ENCODE data around the gene ESPL1.
A peak's percentile ranks its signal among the peaks of the same experiment; 100 is the strongest.

ESPL1 gene

DNA sequence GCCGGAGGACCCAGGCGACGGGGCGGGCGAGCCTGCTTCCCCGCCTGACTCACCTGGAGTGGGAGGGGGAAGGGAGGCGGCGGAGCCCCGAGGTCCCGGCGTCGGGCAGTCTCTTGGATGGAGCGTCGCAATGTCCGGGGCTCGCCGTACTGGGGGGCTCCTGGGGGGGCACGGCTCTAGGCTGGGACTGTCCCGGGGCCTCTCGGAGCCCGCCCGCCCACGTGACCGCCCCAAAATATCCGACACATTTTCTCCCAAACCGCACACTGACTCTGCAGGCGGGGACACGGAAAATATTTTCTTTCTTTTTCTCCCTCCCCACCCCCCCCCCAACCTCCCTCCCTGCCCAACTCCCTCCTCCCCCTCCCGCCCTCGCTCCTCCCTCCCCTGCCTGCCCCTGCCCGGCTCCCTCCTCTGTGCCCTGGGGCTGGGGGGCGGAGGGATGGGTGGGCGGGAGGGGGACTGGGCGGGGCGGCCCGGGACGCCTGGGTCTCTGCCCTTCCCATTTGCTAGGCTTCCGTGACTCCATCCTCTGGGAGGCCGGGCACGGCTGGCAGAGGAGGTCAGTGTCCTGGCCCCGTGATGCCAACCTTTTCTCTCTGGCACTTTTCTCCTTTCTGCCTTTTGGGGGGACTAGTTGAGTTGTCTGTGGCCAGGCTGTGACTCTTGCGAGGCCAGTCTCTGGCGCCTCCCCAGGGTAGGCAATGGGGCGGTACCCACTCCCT lies 36.0 kb upstream of the ESPL1 start, which contains the start of gene RARG:
TSS of gene RARG (minus strand) at position 289 of the 725 bp plus-strand sequence. CDS start 4,664 bp downstream, outside the sequence.
- DNase-seq (peak; percentile 77), ATAC-seq (peak; percentile 76)

DNA sequence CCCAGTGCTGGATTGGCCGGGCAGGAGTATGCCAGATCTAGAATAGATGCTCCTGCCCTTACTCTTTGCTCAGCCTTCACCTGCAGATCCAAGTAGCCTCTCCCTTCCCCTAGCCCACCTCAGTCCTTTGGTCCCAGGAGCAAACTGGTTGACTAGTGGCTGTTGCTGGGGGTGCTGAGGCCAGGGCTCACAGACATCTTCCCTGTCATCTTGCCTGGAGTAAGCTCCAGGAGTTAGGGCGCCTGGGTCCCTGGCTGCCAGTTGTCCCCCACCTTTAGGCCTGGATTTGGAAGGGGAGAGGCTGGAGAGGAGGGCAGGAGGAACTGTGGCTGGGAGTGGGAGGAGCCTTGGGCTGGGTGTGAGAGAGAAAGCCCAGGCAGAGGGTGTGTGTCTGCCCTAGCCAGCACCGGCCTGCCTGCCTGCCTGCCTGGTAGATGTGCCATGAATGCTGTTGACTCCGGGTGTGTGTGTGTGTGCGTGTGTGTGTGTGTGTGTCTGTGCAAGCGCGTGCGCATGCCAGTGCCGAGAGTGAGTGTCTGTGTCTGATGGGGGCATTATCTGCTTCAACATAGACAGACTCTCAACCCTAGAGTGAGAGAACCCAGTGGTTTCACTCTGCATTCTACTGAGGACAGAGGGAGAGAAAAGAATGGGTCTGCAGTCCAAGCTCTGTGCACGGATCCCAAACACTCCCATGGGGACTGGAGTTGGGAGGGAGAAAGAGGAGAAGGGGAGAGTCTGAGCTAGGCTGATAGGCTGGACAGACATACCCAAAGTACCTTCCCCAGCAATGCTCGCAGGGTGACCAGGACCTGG lies 35.2 kb upstream of the ESPL1 start:
- peak; percentile 39 for ATAC-seq
- DNase-seq = peak; percentile 53

DNA sequence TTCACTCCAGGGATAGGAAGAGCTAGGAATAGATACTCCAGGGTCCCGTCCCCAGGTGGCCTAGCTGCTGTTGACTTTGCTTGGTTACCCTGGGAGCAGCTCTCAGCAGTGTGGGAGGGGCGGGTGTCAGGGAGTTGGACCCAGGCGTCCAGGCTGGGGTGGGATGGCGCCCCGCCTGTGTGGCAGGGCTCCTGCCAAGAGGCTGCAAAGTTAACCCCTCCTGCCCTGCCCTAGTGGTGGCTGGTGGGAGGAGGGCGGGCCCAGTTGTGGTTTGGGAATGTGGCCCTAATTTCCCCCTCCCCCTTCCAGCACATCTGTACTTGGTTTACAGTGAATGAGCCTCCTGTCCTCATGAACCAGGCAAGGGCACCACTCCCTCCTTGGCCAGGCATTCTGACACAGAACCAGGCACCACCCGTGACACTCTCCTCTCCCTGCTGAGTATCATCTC lies 34.4 kb upstream of the ESPL1 start:
- ATAC-seq (no peak), DNase-seq (no peak)

DNA sequence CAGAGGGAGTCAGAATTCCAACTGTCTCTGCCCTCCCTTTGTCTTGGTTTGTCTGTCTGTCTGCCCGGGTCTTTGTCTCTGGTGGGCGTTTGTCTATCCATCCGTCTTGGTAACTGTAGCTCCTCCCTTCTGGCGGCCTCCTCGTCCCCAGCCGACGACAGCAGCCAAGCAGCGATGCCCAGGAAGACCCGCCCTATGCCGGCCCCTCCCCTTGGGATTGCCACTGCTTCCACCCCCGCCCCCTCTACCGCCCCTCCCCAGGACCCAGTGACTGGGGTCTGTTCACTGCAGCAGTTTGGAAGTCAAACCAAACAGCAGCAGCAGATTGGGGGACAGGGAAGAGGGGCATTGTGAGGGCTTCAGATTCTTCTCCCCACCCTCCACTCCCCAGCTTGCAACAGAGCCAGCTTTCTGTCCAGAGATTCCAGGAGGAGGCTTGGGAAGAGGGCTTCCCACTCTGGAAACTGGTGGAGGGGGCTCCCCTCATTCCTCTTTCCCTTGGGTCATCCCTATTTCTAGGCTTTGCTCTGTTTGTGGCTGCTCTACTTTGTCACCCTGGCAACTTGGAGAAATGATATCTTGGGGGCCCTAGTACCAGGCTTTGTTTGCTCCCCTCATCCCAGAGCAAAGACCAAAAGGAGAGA lies 33.7 kb upstream of the ESPL1 start:
- ATAC-seq = no peak
- DNase-seq = no peak

DNA sequence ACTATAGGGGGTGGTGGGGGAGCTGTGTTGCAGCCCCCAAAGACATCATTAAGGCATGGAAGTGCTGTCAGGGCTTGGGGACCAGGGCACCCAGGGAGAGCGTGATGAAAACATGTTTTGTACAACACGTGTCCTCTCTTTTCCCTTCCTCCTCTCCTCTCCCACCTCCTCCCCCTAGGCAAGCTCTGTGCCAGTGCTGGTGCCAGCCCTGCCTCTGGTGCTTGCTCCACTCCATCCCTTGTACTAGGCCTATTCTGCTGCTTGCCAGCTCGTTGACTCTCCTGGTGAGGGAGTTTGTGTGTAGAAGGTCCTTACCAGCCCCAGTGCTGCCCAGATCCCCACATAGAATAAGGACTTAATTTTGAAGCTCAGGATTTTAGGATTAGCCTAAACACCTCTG lies 32.9 kb upstream of the ESPL1 start:
- DNase-seq (no peak), ATAC-seq (no peak)

DNA sequence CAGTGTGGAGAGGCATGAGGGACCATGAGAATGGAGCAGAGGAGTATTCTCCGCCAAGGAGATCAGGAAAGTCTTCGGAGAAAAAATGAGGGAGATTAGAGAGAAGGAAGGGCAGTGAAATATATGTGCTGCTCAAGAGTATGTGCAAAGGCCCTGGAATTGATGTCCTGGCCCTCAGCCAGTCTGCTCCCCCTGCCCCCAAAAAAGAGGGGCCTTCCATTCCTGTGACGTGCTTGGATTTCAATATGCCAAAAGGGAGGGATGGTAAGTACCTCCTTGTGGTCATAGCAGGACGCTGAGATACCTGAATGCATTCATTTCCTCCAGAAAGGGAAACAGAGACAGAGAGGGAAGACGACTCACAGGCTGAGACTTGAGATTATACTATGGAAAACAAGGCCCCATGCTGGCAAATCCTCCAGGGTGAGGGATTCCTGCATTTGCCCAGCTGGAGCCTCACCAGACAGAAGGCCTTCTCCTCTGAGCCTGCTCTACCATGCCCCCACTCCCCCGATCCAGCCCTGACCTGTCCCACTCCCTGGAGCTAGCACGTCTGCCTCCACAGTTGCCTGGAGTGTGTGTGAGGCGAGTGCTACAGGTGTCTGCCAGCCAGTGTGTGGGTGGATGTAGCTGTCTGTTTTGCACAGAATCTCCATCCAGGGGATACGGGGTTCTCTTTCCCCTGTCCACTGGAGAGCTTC lies 32.2 kb upstream of the ESPL1 start:
- DNase-seq (peak; percentile 44), ATAC-seq (peak; percentile 10)

DNA sequence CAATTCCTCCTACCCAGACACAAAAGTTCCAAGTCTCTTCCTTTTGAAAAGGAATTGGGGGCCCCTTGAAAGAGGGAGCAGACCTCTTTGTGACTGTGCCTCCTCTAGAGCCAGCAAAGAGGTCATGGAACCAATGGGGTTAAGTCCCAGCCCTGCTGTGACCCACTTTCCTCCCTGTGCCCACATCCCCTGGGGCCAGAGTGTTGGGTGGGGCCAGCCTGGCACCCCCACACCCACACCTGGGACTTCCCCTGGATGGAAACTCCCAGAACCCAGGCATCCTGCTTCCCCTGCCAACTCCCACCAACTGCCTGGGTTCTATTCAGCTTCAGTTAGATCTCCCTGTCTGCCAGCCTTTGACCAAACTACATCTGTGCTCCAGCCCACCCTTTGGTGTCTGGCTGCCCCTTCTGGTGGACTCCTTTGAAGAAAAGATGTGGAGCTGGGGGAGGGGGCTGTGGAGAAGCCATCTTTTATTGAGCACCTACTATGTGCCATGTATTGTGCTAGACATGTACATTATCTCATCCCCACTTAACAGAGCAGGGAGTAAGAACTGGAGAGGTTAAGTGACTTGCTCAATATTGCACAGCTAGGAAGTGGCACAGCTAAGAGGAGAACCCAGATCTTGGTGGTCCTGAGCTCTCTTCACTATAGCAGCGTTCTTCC lies 31.5 kb upstream of the ESPL1 start:
- ATAC-seq (peak; percentile 44), DNase-seq (peak; percentile 71)

DNA sequence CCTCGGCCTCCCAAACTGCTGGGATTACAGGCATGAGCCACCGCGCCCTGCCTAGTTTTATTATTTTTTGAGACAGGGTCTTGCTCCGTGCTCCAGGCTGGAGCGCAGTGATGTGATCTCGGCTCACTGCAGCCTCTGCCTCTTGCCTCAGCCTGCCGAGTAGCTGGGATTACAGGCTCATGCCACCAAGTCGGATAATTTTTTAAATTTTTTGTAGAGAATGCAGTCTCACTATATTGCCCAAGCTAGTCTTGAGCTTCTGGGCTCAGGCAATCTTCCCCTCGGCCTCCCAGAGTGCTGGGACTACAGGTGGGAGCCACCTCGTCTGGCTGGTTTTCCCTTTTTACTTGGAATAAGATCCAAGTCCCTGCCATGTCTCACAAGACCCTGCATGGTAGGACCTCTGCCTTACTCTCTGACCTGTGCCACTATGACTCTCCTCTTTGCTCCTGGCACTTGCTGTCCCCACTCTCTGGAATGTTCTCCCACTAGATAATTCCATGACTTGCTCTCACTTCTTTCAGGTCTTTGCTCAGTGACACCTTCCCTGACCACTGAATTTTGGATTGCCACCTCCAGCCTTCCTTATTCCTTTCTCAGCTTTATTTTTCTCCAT lies 28.3 kb upstream of the ESPL1 start:
- DNase-seq (no peak), ATAC-seq (no peak)

DNA sequence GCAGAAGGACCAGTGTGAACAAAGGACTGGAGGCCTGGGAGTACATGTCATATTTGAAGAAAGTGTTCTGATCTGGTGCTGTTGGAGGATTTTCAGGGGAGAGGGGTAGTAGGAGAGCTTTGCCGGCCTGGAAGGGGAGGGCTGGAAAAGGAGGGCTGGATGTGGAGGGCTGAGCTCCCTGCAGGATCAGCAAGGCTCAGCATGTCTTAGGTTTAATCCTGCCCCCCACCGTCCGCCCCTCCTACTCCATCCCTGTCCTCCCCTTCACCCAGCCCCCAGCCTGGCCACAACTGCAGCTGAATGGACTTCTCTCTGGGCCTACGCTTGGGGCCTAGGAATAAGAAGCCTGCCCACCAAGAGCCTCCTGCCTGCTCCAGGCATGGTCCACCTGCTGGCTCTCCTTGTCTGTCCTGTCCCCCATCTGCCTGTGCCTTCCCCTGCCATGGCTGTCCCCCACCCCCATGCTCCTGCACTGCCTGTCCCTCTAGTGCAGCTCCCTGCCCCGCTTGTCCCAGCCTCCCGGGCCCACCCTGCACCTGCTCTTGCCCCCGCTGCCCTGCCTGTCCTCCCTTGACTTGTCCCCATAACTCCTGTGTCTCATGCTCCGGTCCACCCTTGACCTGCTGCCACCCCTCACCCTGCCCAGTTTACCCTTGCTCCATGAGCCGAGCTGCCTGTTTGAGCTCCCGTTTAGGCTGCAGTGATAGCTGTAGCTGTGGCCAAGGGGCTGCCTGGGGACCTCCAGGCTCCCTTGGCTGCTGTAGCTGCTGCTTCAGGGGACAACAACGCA lies 26.3 kb upstream of the ESPL1 start:
- ATAC-seq = peak; percentile 23
- DNase-seq = no peak

DNA sequence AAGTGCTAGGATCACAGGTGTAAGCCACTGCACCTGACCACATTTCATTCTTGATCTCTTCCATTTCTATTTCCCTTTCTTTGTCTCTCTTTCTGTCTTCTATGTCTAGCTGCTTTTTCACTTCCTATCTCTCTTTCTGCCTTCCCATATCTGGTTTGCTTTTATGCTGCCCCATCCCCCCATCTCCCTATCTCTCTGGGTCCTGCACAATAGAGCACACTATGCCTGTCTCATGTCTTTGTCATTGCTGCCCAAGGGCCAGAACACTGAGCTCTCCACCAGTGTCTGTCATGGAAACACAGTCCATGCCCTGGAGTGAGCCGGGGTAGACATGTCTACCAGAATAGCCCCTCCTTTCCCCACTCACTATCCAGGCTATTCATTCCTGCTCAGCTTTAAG lies 23.8 kb upstream of the ESPL1 start:
- DNase-seq (no peak), ATAC-seq (no peak)

DNA sequence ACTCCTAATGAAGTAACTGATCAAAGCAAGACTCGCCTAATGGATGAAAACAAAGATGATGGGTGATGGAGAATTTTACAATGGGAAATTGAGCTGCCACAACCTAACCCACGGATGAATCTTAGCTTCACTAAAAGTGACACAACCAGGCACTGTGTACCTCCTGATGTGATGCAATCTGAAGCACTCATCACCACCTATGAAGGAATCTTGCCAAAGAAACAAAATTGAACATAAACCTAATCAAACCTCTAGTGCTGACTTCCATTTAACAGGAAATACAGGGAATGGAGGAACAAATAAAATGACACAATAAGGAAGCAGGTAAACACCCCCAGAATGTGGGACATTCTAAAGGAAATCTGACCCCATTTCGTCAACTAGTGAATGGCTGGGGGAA lies 22.8 kb upstream of the ESPL1 start:
- no peak for DNase-seq
- ATAC-seq = no peak

DNA sequence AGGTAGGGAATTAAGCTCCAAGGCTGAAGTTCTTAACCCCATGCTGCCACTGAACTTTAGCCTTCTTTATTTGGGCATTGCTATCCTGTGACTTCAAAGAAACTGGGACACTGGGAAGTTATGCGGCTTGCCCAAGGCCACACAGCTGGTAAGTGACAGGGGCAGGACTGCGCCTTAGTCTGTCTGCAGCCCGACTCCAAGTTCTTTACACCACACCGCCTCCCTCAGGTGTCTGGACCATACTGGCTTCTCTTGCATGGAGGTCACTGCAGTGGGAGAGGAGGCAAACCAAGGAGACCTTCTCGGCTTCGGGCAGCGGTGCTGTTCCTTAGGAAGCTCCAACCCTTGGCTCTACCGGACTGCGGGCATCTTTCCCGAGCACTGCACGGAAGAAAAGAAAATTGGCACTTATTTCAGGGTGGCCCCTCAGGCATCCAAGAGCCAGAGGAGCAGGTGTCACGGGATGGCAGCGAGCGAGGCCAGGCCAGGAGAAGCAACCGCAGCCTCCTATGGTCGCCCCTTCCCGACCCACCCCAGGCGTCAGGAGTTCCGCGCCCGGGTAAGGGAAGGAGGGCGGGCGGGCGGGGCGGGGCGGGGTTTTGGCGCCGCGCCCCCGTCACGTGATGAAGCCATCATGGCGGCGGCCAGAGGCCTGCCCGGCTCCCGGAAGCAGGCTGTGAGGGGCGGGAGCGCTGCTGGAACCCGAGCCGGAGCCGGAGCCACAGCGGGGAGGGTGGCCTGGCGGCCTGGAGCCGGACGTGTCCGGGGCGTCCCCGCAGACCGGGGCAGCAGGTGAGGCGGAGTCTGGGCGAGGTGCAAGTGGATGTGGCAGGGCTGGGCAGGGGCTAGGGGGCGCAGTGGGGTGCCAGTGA lies 16.4 kb upstream of the ESPL1 start:
- ATAC-seq (peak; percentile 84), DNase-seq (peak; percentile 80)

DNA sequence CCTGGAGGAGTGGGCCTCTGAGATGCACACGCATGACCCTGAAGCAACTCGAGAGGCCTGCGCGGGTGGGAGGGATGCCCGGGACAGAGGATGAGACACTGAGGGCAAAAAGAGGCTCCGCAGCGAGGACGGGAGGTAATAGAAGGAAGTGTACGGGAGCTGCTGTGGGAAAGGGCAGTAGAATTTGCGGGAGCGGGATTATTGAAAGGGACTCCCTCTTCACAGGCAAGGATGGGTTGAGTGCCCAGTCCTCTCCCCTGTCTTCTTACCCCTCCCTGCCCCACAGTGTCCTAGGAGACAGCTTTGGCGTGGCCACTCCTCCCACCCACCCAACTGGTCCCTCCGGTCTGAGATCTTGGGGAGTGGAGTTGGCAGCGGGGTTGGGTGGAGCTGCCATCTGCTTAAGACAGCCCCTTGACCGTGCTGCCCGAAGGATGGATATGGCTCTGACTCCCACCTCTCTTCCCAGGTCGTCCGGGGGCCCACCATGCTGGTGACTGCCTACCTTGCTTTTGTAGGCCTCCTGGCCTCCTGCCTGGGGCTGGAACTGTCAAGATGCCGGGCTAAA lies 15.7 kb upstream of the ESPL1 start:
- ATAC-seq (peak; percentile 22), DNase-seq (no peak)

DNA sequence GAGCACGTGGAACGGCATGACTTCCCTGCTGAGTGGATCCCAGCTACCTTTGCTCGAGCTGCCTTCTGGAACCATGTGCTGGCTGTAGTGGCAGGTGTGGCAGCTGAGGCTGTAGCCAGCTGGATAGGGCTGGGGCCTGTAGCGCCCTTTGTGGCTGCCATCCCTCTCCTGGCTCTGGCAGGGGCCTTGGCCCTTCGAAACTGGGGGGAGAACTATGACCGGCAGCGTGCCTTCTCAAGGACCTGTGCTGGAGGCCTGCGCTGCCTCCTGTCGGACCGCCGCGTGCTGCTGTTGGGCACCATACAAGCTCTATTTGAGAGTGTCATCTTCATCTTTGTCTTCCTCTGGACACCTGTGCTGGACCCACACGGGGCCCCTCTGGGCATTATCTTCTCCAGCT lies 14.8 kb upstream of the ESPL1 start:
- ATAC-seq (no peak), DNase-seq (no peak)

DNA sequence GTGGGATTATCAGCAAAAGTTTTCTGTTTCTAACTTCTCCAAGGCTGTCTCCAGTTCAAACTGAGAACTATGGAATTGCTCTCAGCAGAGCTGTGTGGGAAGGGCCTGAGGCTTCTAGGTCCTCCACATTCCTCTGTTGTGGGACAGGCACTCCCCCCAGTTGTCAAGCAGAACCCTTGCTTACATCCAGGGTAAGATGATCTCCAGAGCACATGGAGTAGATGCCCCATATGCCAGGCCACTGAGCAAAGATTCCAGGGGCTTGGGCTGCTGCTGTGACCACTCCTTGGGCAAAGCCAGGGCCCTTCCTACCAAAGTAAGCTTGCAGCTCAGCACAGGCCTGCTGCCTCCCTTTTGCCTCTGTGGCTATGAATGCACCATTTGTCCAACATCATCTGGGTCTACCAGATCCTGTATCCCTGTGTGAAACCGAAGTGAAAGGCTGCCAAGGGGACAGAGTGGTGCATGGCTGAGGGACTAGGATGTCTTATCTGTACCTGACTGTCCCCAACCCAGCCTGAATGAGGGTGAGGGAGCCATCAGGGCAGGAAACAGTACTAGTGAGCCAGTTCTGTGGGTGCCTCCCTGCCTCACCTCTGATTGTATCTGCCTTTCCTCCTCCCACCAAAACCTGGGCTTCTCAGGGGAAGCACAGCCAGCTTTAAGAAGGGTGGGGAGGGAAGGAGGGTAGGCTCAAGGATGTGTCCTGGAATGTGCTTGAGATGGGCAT lies 13.1 kb upstream of the ESPL1 start:
- ATAC-seq = no peak
- no peak for DNase-seq

DNA sequence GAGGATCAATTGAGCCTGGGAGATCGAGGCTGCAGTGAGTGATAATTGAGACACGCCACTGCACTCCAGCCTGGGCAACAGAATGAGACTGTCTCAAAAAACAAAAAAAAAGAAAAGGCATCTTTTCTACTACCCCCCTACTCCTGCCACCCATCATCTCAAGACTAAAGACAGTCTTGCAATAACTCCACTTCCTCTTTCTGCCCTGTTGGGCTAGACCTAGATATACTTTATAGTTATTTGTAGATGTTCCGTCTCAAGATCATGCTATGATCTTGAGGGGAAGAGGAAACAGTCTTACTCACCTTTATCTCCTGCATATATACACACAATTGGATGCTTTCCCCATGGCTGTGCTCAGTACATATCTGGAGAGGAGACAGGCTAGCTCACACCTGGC lies 12.1 kb upstream of the ESPL1 start:
- DNase-seq = no peak
- no peak for ATAC-seq

DNA sequence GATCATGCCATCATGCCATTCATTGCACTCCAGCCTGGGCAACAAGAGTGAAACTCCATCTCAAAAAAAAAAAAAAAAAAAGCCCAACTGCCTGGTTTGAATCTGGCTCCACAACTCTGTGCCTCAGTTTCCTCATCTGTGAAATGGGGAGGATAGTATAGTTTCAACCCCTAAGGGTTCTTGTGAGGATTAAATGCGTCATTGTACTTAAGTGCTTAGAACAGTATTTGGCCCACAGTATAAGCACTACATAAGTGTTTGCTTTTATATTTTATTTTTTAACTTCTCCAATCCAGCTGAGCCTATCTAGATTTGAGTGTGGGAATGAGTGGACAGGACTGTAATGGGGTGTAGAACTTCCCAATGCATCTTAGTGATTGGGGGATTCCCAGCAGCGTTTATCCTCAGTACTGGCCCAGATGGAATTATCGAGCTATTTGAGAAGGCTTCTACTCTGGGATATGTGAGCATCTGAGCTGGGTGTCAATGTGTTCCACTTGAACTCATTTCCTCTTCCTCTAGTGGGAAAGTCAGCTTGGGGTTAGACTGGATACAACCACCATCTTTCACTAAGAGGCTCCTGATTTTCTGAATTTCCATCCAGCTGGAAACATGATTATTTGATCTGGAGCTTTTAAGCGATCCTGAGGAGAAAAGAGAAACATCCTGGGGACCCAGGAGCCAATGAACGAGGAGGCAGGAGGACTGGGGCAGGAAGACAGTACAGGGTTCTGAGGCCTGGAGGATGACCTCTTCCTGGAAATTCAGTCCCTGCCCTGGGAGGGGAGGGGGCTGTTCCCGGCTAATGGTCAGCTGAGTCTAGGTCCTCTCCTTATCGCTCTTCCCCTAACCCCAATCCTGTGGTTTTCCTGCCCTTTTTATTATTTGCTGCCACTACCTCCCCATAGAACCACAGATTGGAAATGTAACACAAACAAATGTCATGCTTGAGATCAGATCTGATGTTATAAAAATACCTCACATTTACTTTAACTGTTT lies 9.3 kb upstream of the ESPL1 start:
- DNase-seq = no peak
- no peak for ATAC-seq
